K562 (cell line): Measurements from ENCODE around the gene ZNF778. TPM values are rescaled to one million over a fixed set of nuclear protein-coding genes. Genes with fewer than 3 reads are reported as not detected.

ENCODE experiments used
- ATAC-seq: fragments of 200-7000 bp; cut with Tn5 transposase; 3 replicates; pipeline ENCODE4 v1.9.1; 2020; ENCODE audit warnings: moderate library complexity
- BruUV-seq: library from RNA; stranded (reverse); fragments of 400-500 nt; replicated peaks from 2 replicates; lab custom pipeline; 2021; lab: Mats Ljungman, UMichigan
- CTCF ChIA-PET: fragments of 300-600 bp; formaldehyde crosslinking; extraction: SDS; loops from one replicate; lab custom pipeline; 2021; ENCODE audit warnings: low intra/inter-chr PET ratio; lab: Yijun Ruan, JAX
- POLR2A ChIA-PET: fragments of 300-600, 350-650 bp; sonication (Branson Sonifier 250); formaldehyde crosslinking; extraction: SDS; loops from one replicate; lab custom pipeline; 2021; ENCODE audit warnings: antibody characterized with exemption, inconsistent platforms; lab: Yijun Ruan, JAX
- DNase-seq, 4 experiments: peaks; one replicate each; pipeline versions ENCODE4 v3.0.0 to v3.0.0-alpha.2; 2011 to 2018; ENCODE audit warnings: low spot score in 3 of 4, mixed read lengths in 3 of 4; ENCODE audit errors: extremely low read depth in 1 of 4
- FAIRE-seq: peaks from 2 replicates; lab custom pipeline; 2011; peaks lifted over from hg19 to GRCh38; lab: Jason Lieb, UNC
- H2AFZ ChIP-seq: 2 replicates; pipeline ENCODE4 v1.6.0; 2011; ENCODE audit warnings: low read depth, low read length, control low read depth, inconsistent platforms
- H3K27ac ChIP-seq: fragments of 200-600 bp; 3 replicates; pipeline ENCODE4 v1.8.0; 2011; ENCODE audit warnings: low read depth, mild to moderate bottlenecking, control low read depth, inconsistent platforms, low read length, moderate library complexity, mixed read lengths; ENCODE audit errors: extremely low read depth
- H3K27me3 ChIP-seq, 2 experiments: fragments of 300-600 bp in 1 of 2; 2 replicates in 1 of 2; 3 replicates in 1 of 2; pipeline versions ENCODE4 v1.6.0 to v1.8.0; 2011; ENCODE audit warnings: inconsistent platforms in 2 of 2, low read length in 2 of 2, mild to moderate bottlenecking in 1 of 2, mixed read lengths in 1 of 2, moderate library complexity in 1 of 2; ENCODE audit not compliant: control insufficient read depth in 2 of 2, insufficient read depth in 2 of 2
- H3K36me3 ChIP-seq: fragments of 300-600 bp; 3 replicates; pipeline ENCODE4 v1.8.0; 2011; ENCODE audit warnings: mild to moderate bottlenecking, low read length, inconsistent platforms; ENCODE audit not compliant: control insufficient read depth, insufficient read depth
- H3K4me1 ChIP-seq, 2 experiments: fragments of 200-600 bp in 1 of 2; replicated peaks in 1 of 2; 2 replicates in 1 of 2; 3 replicates in 1 of 2; pipeline versions ENCODE4 v1.5.1 to v1.8.0; 2011; ENCODE audit warnings: inconsistent platforms in 2 of 2, low read length in 2 of 2, mild to moderate bottlenecking in 1 of 2, mixed read lengths in 1 of 2, moderate library complexity in 1 of 2; ENCODE audit not compliant: control insufficient read depth in 2 of 2, insufficient read depth in 2 of 2
- H3K4me2 ChIP-seq: 2 replicates; pipeline ENCODE4 v1.6.1; 2011; ENCODE audit warnings: low read length, control low read depth, inconsistent platforms, mixed read lengths; ENCODE audit not compliant: insufficient read depth
- H3K4me3 ChIP-seq: fragments of 200-600 bp; sonication (generic), shearing (Covaris generic); 2 replicates; pipeline ENCODE4 v1.5.1; 2016; ENCODE audit warnings: control low read depth, inconsistent platforms
- H3K79me2 ChIP-seq: fragments of 200-600 bp; 3 replicates; pipeline ENCODE4 v1.8.0; 2011; ENCODE audit warnings: low read length, inconsistent platforms; ENCODE audit not compliant: control insufficient read depth, insufficient read depth
- H3K9ac ChIP-seq, 2 experiments: 2 replicates each; pipeline versions ENCODE4 v1.6.0 to v1.6.1; 2011; ENCODE audit warnings: low read depth in 2 of 2, low read length in 2 of 2, control low read depth in 1 of 2, inconsistent platforms in 1 of 2, mild to moderate bottlenecking in 1 of 2, mixed read lengths in 1 of 2; ENCODE audit not compliant: insufficient read depth in 1 of 2
- H3K9me1 ChIP-seq: one replicate; pipeline ENCODE4 v1.6.0; 2011; ENCODE audit warnings: inconsistent platforms, mild to moderate bottlenecking, low read length, moderate library complexity; ENCODE audit not compliant: control insufficient read depth, insufficient read depth
- H3K9me3 ChIP-seq: replicated peaks from 2 replicates; pipeline ENCODE4 v1.5.1; 2011; ENCODE audit warnings: low read depth, low read length, inconsistent platforms; ENCODE audit not compliant: control insufficient read depth, insufficient read depth
- H4K20me1 ChIP-seq: replicated peaks from 2 replicates; pipeline ENCODE4 v1.6.1; 2011; ENCODE audit warnings: low read length, inconsistent platforms, mixed read lengths; ENCODE audit not compliant: control insufficient read depth, insufficient read depth
- C11orf30 ChIP-seq: fragments of 450-650 bp; IDR thresholded peaks from 2 replicates; pipeline ENCODE4 v1.6.1; 2016; ENCODE audit warnings: low read depth, mild to moderate bottlenecking
- NELFE ChIP-seq: IDR thresholded peaks from 2 replicates; pipeline ENCODE4 v1.6.1; 2011; ENCODE audit warnings: mild to moderate bottlenecking; ENCODE audit not compliant: insufficient read depth, insufficient read length
- POLR2G ChIP-seq: fragments of 200-400 bp; formaldehyde crosslinking; IDR thresholded peaks from 2 replicates; pipeline ENCODE4 v1.6.1; 2017; ENCODE audit warnings: low read depth, mild to moderate bottlenecking, antibody characterized with exemption, low read length, moderate library complexity
- RBM22 ChIP-seq: fragments of 200-400 bp; formaldehyde crosslinking; IDR thresholded peaks from 2 replicates; pipeline ENCODE4 v1.6.1; 2018; ENCODE audit warnings: low read length, low read depth; ENCODE audit not compliant: poor library complexity, severe bottlenecking
- STAT6 ChIP-seq: sonication (generic); formaldehyde crosslinking; IDR thresholded peaks from 2 replicates; pipeline ENCODE4 v1.8.1; 2023; ENCODE audit warnings: mild to moderate bottlenecking, missing genetic modification reagents
- WGBS: fragments of 100-300 bp; shearing (Covaris generic); methylation state at CpG from one replicate; pipeline ENCODE4 v1.1.6; 2016; ENCODE audit warnings: low coverage, mixed read lengths; ENCODE audit not compliant: insufficient coverage; ENCODE audit errors: missing lambda C conversion rate; 5-methylcytosine and 5-hydroxymethylcytosine counted together
- in situ Hi-C: fragments of 300-500 bp; cut with MboI; formaldehyde crosslinking; loops from 4 replicates; pipeline ENCODE4 v1.15.0; 2018; ENCODE audit warnings: inconsistent platforms, mixed read lengths
- intact Hi-C: fragments of 100-400 bp; cut with micrococcal nuclease; formaldehyde crosslinking; loops from 2 replicates; pipeline ENCODE4 v1.14.2; 2022
- polyA plus RNA-seq, 8 experiments: library from polyadenylated mRNA; depleted of rRNA in 4 of 8; stranded (reverse) in 5 of 8; unstranded in 3 of 8; fragments of >200 nt; fragmentation: Nextera tagmentation in 2 of 8; fragmentation: Illumina TruSeq in 1 of 8; extraction: Ambion mirVana in 2 of 8; extraction: Trizol in 1 of 8; gene quantifications; 2 replicates each; pipeline versions ENCODE4 v1.2.1 to v1.2.3, GENCODE V29; 2011 to 2014; ENCODE audit warnings: inconsistent platforms in 1 of 8, missing spikeins in 1 of 8
- total RNA-seq, 7 experiments: library from RNA; depleted of rRNA in 6 of 7; stranded (reverse); fragments of >200 nt in 6 of 7; fragmentation: Illumina TruSeq in 2 of 7; extraction: Trizol in 2 of 7; gene quantifications; 2 replicates each; pipeline versions ENCODE4 v1.2.1 to v1.2.3, GENCODE V29; 2011 to 2021; ENCODE audit warnings: low replicate concordance in 1 of 7

ZNF778 gene
- total and polyA plus RNA-seq, 9 of the 15 experiments (the other 6 are each of a cell fraction or from before 2014, with no cell fraction given) = 0.70 to 60.6 (median 7.5) TPM

DNA sequence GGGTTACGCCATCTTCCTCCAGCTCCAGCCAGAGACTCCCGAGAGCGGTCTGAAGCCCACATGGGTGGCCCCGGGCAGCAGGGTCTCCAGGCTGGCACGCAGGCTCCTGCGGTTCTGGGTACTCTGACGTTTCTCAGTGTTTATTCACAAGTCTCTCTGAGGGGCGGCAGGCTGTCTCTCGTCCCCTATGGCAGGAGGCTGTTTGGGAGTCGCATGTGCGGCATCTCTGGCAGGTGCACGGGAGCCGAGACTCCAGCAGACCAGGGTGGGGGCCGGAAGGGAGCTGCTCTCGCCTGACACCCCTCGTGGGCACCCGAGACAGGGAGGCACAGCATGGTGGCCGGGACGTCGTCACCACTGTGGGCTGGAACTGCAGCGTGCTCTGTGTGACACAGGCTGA lies 48.1 kb downstream of the ZNF778 start:
- DNase-seq (no peak), FAIRE-seq (no peak), ATAC-seq (no peak; the same call in 2 of the 3 replicates)
- in situ Hi-C loops = no loop called here
- 0 out of 4 replicates have a peak overlapping the region, but pooled peaks of 1 of the 2 experiments have one; percentile 26 for H3K9ac ChIP-seq
- POLR2A ChIA-PET = interaction anchor here (0.7 to 2.0 kb wide), 2 partner anchors 11 to 667 kb away, joined by 3 to 6 read pairs; no protein-coding TSS in a partner anchor
- no peaks in the 10 kb centered on the region for H3K9me3 ChIP-seq
- peaks cover 0 to 24% of the 10 kb centered on the region in 2 experiments; a peak in 2 of 5 replicates for H3K4me1 ChIP-seq
- intact Hi-C loops = no loop called here
- no peak overlapping the region for H3K27ac ChIP-seq
- no peak overlapping the region for H3K4me3 ChIP-seq
- no peak overlapping the region for H3K4me2 ChIP-seq
- no peaks in the 10 kb centered on the region for H4K20me1 ChIP-seq
- CTCF ChIA-PET = no interaction called here
- no peaks in the 10 kb centered on the region for H3K27me3 ChIP-seq
- WGBS = 91% methylated on average over 15 of the region's 21 CpGs
- no peak for TF ChIP-seq STAT6
- TF ChIP-seq RBM22 = peak; percentile 95
- TF ChIP-seq C11orf30 = no peak
- peak; percentile 67 for TF ChIP-seq POLR2G
- no peak for TF ChIP-seq NELFE
- peaks cover 38% of the 10 kb centered on the region for H3K36me3 ChIP-seq
- no peaks in the 10 kb centered on the region for H3K9me1 ChIP-seq
- no TSS peak for BruUV-seq
- H3K79me2 ChIP-seq = no peaks in the 10 kb centered on the region
- H2AFZ ChIP-seq = no peak overlapping the region
